Measurements from ENCODE around the gene SMURF1.

The SMURF1 gene

GRCh38 chr7:98994046-98994944 lies 149.6 kb downstream of the SMURF1 start:
- no peak for DNase-seq (ENCODE audit: extremely low read depth, insufficient read length)

GRCh38 chr7:98993024-98993897 lies 150.6 kb downstream of the SMURF1 start:
- no peak overlapping the region for H3K4me3 ChIP-seq (replicated peaks; ENCODE audit: low read depth, low read length)
- TF ChIP-seq, protein P1, sequence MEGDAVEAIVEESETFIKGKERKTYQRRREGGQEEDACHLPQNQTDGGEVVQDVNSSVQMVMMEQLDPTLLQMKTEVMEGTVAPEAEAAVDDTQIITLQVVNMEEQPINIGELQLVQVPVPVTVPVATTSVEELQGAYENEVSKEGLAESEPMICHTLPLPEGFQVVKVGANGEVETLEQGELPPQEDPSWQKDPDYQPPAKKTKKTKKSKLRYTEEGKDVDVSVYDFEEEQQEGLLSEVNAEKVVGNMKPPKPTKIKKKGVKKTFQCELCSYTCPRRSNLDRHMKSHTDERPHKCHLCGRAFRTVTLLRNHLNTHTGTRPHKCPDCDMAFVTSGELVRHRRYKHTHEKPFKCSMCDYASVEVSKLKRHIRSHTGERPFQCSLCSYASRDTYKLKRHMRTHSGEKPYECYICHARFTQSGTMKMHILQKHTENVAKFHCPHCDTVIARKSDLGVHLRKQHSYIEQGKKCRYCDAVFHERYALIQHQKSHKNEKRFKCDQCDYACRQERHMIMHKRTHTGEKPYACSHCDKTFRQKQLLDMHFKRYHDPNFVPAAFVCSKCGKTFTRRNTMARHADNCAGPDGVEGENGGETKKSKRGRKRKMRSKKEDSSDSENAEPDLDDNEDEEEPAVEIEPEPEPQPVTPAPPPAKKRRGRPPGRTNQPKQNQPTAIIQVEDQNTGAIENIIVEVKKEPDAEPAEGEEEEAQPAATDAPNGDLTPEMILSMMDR (IDR thresholded peaks at IDR 0.05; ENCODE audit: insufficient read depth, low read length, poor library complexity, severe bottlenecking): no peak
- no peak for DNase-seq (ENCODE audit: extremely low read depth, insufficient read length)
- H3K36me3 ChIP-seq (ENCODE audit: control insufficient read depth, insufficient read depth, low read length): peaks cover 36% of the 10 kb centered on the region
- H3K27me3 ChIP-seq (replicated peaks; ENCODE audit: control insufficient read depth, insufficient read depth, low read length): no peaks in the 10 kb centered on the region

More at GRCh38 chr7:98994046-98994944, 149.6 kb downstream of the SMURF1 start:
- TF ChIP-seq, protein P1 (IDR thresholded peaks at IDR 0.05; ENCODE audit: insufficient read depth, low read length, poor library complexity, severe bottlenecking): no peak
- Histone ChIP-seq H3K27me3 (replicated peaks; ENCODE audit: control insufficient read depth, insufficient read depth, low read length) (no peaks in the 10 kb centered on the region), H3K36me3 (ENCODE audit: control insufficient read depth, insufficient read depth, low read length) (peaks cover 38% of the 10 kb centered on the region), H3K4me3 (replicated peaks; ENCODE audit: low read depth, low read length) (no peak overlapping the region)

DNA sequence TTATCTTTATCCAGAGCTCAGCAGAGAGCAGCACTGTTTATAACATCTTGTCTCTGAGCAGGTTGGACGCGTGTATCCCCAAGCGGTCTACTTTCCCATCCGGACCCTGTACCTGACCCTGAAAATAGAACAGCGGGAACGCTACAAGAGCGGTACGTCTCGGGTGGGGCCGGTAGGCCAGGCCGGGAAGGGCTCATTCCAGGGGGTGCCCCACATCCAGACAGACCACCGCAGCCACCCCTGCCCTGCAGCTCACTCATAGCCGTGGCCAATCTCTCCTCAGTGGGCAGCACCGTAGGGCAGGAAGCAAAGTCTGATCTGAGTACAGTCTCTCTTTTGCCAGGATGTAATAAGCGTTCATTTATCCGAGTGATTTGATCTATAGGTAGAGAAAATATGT lies 151.8 kb downstream of the SMURF1 start:
- TF ChIP-seq, protein P1 (IDR thresholded peaks at IDR 0.05; ENCODE audit: insufficient read depth, low read length, poor library complexity, severe bottlenecking): no peak
- Histone ChIP-seq H3K36me3 (ENCODE audit: control insufficient read depth, insufficient read depth, low read length) (peaks cover 36% of the 10 kb centered on the region), H3K27me3 (replicated peaks; ENCODE audit: control insufficient read depth, insufficient read depth, low read length) (no peaks in the 10 kb centered on the region), H3K4me3 (replicated peaks; ENCODE audit: low read depth, low read length) (no peak overlapping the region)
- DNase-seq (ENCODE audit: extremely low read depth, insufficient read length): no peak

- no peak for DNase-seq (ENCODE audit: extremely low read depth, insufficient read length)
- H3K27me3 ChIP-seq (replicated peaks; ENCODE audit: control insufficient read depth, insufficient read depth, low read length): no peaks in the 10 kb centered on the region
- no peak overlapping the region for H3K4me3 ChIP-seq (replicated peaks; ENCODE audit: low read depth, low read length)
- TF ChIP-seq, protein P1 (IDR thresholded peaks at IDR 0.05; ENCODE audit: insufficient read depth, low read length, poor library complexity, severe bottlenecking): no peak
- peaks cover 36% of the 10 kb centered on the region for H3K36me3 ChIP-seq (ENCODE audit: control insufficient read depth, insufficient read depth, low read length)
Observed at GRCh38 chr7:98991141-98991540, 152.8 kb downstream of the SMURF1 start.

GRCh38 chr7:98990356-98990755 lies 153.6 kb downstream of the SMURF1 start:
- peaks cover 34% of the 10 kb centered on the region for H3K36me3 ChIP-seq (ENCODE audit: control insufficient read depth, insufficient read depth, low read length)
- no peak for DNase-seq (ENCODE audit: extremely low read depth, insufficient read length)
- no peaks in the 10 kb centered on the region for H3K27me3 ChIP-seq (replicated peaks; ENCODE audit: control insufficient read depth, insufficient read depth, low read length)
- TF ChIP-seq, protein P1 (IDR thresholded peaks at IDR 0.05; ENCODE audit: insufficient read depth, low read length, poor library complexity, severe bottlenecking): no peak
- no peak overlapping the region for H3K4me3 ChIP-seq (replicated peaks; ENCODE audit: low read depth, low read length)

Measured in GM06990 (cell line).